Skeletal muscle satellite cell (primary cell): Measurements from ENCODE around the gene HAUS1.
A peak's percentile ranks its signal among the peaks of the same experiment; 100 is the strongest.
"Not testable (repeated sequence)": the region's sequence is repeated elsewhere in the genome, so short reads cannot be mapped to it uniquely, and the experiment has no call there.

Experiments used
- H3K27me3 ChIP-seq: 2 replicates; pipeline ENCODE4 v1.7.0; 2013; ENCODE audit warnings: low read length; ENCODE audit not compliant: control insufficient read depth, insufficient read depth
- H3K36me3 ChIP-seq: 2 replicates; pipeline ENCODE4 v1.7.0; 2013; ENCODE audit warnings: mild to moderate bottlenecking, control low read depth, low read length; ENCODE audit not compliant: insufficient read depth
- H3K4me1 ChIP-seq: 2 replicates; pipeline ENCODE4 v1.7.0; 2013; ENCODE audit warnings: low read length; ENCODE audit not compliant: control insufficient read depth, insufficient read depth
- H3K4me2 ChIP-seq: 2 replicates; pipeline ENCODE4 v1.7.0; 2013; ENCODE audit warnings: mild to moderate bottlenecking, low read length
- H3K4me3 ChIP-seq: 2 replicates; pipeline ENCODE4 v1.7.0; 2013; ENCODE audit warnings: low read length
- H3K9ac ChIP-seq: 2 replicates; pipeline ENCODE4 v1.7.0; 2013; ENCODE audit warnings: mild to moderate bottlenecking, low read depth, low read length, moderate library complexity
- H3K9me3 ChIP-seq: replicated peaks from 2 replicates; pipeline ENCODE4 v1.7.0; 2013; ENCODE audit warnings: mild to moderate bottlenecking, control low read depth, low read length

The HAUS1 gene

GRCh38 chr18:46096651-46097300, 7.4 kb upstream of the HAUS1 start:
- H3K9me3 ChIP-seq, result no peaks in the 10 kb centered on the region
- peak overlapping the region; percentile 94 for H3K9ac ChIP-seq

GRCh38 chr18:46097431-46097800, 6.8 kb upstream of the HAUS1 start:
- peaks cover 14% of the 10 kb centered on the region for H3K36me3 ChIP-seq
- H3K4me2 ChIP-seq, result peak overlapping the region; percentile 87
- H3K9me3 ChIP-seq, result no peaks in the 10 kb centered on the region
- no peaks in the 10 kb centered on the region for H3K27me3 ChIP-seq
- peak overlapping the region; percentile 94 for H3K9ac ChIP-seq
- H3K4me1 ChIP-seq, result peaks cover 9% of the 10 kb centered on the region
- H3K4me3 ChIP-seq, result peak overlapping the region; percentile 97

More at GRCh38 chr18:46096651-46097300, 7.4 kb upstream of the HAUS1 start:
- Histone ChIP-seq H3K4me1 (peaks cover 9% of the 10 kb centered on the region), H3K4me3 (peak overlapping the region; percentile 97), H3K4me2 (peak overlapping the region; percentile 87), H3K27me3 (no peaks in the 10 kb centered on the region), H3K36me3 (peaks cover 16% of the 10 kb centered on the region)

GRCh38 chr18:46097801-46098615, 6.2 kb upstream of the HAUS1 start, which contains the start of gene ATP5F1A:
ATP5F1A (minus strand) TSS chr18:46098296; CDS start chr18:46098231, 65 bp downstream.
- Histone ChIP-seq H3K9me3 (no peaks in the 10 kb centered on the region), H3K4me1 (peaks cover 9% of the 10 kb centered on the region), H3K9ac (peak within 1 kb of the TSS; percentile 94), H3K4me2 (peak within 1 kb of the TSS; percentile 87), H3K27me3 (no peaks in the 10 kb centered on the region), H3K36me3 (peaks cover 12% of the 10 kb centered on the region), H3K4me3 (peak within 1 kb of the TSS; percentile 97)

GRCh38 chr18:46098616-46098933, 5.6 kb upstream of the HAUS1 start:
- no peaks in the 10 kb centered on the region for H3K27me3 ChIP-seq
- peaks cover 9% of the 10 kb centered on the region for H3K4me1 ChIP-seq
- peak overlapping the region; percentile 94 for H3K9ac ChIP-seq
- no peaks in the 10 kb centered on the region for H3K9me3 ChIP-seq
- H3K4me3 ChIP-seq, result peak overlapping the region; percentile 97
- peaks cover 12% of the 10 kb centered on the region for H3K36me3 ChIP-seq
- peak overlapping the region; percentile 87 for H3K4me2 ChIP-seq

- Histone ChIP-seq H3K9ac (no peak overlapping the region), H3K36me3 (peaks cover 7% of the 10 kb centered on the region), H3K4me3 (no peak overlapping the region), H3K9me3 (no peaks in the 10 kb centered on the region), H3K27me3 (no peaks in the 10 kb centered on the region), H3K4me1 (peaks cover 13% of the 10 kb centered on the region), H3K4me2 (no peak overlapping the region)
Observed at GRCh38 chr18:46099463-46099862, 4.7 kb upstream of the HAUS1 start.

GRCh38 chr18:46109386-46109785, 5.2 kb downstream of the HAUS1 start:
- Histone ChIP-seq H3K9me3 (no peaks in the 10 kb centered on the region), H3K27me3 (no peaks in the 10 kb centered on the region), H3K4me2 (no peak overlapping the region), H3K4me1 (peaks cover 8% of the 10 kb centered on the region), H3K36me3 (peaks cover 3% of the 10 kb centered on the region), H3K9ac (no peak overlapping the region), H3K4me3 (no peak overlapping the region)

- H3K9me3 ChIP-seq, result no peaks in the 10 kb centered on the region
- no peak overlapping the region for H3K4me3 ChIP-seq
- H3K36me3 ChIP-seq, result peaks cover 8% of the 10 kb centered on the region
- H3K27me3 ChIP-seq, result no peaks in the 10 kb centered on the region
- peaks cover 4% of the 10 kb centered on the region for H3K4me1 ChIP-seq
- no peak overlapping the region for H3K9ac ChIP-seq
- no peak overlapping the region for H3K4me2 ChIP-seq
Observed at GRCh38 chr18:46110406-46110805, 6.2 kb downstream of the HAUS1 start.

- peaks cover 8% of the 10 kb centered on the region for H3K36me3 ChIP-seq
- H3K4me1 ChIP-seq, result no peaks in the 10 kb centered on the region
- no peaks in the 10 kb centered on the region for H3K27me3 ChIP-seq
- no peak overlapping the region for H3K4me3 ChIP-seq
- H3K9ac ChIP-seq, result no peak overlapping the region
- H3K4me2 ChIP-seq, result no peak overlapping the region
- H3K9me3 ChIP-seq, result no peaks in the 10 kb centered on the region
Observed at GRCh38 chr18:46113751-46114150, 9.6 kb downstream of the HAUS1 start.

GRCh38 chr18:46126625-46127024, 22.4 kb downstream of the HAUS1 start:
- not testable (repeated sequence) for H3K27me3 ChIP-seq, H3K9ac ChIP-seq, H3K4me1 ChIP-seq, H3K4me2 ChIP-seq, H3K9me3 ChIP-seq, H3K4me3 ChIP-seq
- peaks cover 21% of the 10 kb centered on the region for H3K36me3 ChIP-seq

GRCh38 chr18:46130061-46130460, 25.9 kb downstream of the HAUS1 start:
- H3K36me3 ChIP-seq, result peaks cover 14% of the 10 kb centered on the region
- H3K4me1 ChIP-seq, result peaks cover 5% of the 10 kb centered on the region
- no peak overlapping the region for H3K4me3 ChIP-seq
- no peak overlapping the region for H3K4me2 ChIP-seq
- H3K9me3 ChIP-seq, result no peaks in the 10 kb centered on the region
- no peaks in the 10 kb centered on the region for H3K27me3 ChIP-seq
- no peak overlapping the region for H3K9ac ChIP-seq

- H3K4me3 ChIP-seq, H3K4me1 ChIP-seq, H3K9me3 ChIP-seq, H3K4me2 ChIP-seq, H3K27me3 ChIP-seq, H3K9ac ChIP-seq: not testable (repeated sequence)
- H3K36me3 ChIP-seq, result peaks cover 14% of the 10 kb centered on the region
Observed at GRCh38 chr18:46130549-46130948, 26.4 kb downstream of the HAUS1 start.

- peaks cover 2% of the 10 kb centered on the region for H3K36me3 ChIP-seq
- no peaks in the 10 kb centered on the region for H3K9me3 ChIP-seq
- peaks cover 7% of the 10 kb centered on the region for H3K4me1 ChIP-seq
- no peak overlapping the region for H3K9ac ChIP-seq
- no peak overlapping the region for H3K4me2 ChIP-seq
- H3K4me3 ChIP-seq, result no peak overlapping the region
- no peaks in the 10 kb centered on the region for H3K27me3 ChIP-seq
Observed at GRCh38 chr18:46133534-46133933, 29.3 kb downstream of the HAUS1 start.
